ENCODE data around the gene FOXK1.

The FOXK1 gene

GRCh38 chr7:4727914-4728705, 46.0 kb downstream of the FOXK1 start:
- H3K9me3 ChIP-seq, result no peaks in the 10 kb centered on the region
- H3K4me1 ChIP-seq, result no peaks in the 10 kb centered on the region
- no peak for DNase-seq
- H3K27me3 ChIP-seq, result no peaks in the 10 kb centered on the region
- TF ChIP-seq CTCF (IDR thresholded peaks at IDR 0.05; ENCODE audit: low read depth, low read length), result no peak
- H3K36me3 ChIP-seq, result peaks cover 23% of the 10 kb centered on the region
- H3K4me3 ChIP-seq (ENCODE audit: low read depth, low read length), result no peak overlapping the region

- H3K4me1 ChIP-seq, result no peaks in the 10 kb centered on the region
- no peak overlapping the region for H3K4me3 ChIP-seq (ENCODE audit: low read depth, low read length)
- TF ChIP-seq CTCF (IDR thresholded peaks at IDR 0.05; ENCODE audit: low read depth, low read length), result no peak
- H3K36me3 ChIP-seq, result peaks cover 26% of the 10 kb centered on the region
- H3K27me3 ChIP-seq, result no peaks in the 10 kb centered on the region
- DNase-seq, result no peak
- H3K9me3 ChIP-seq, result no peaks in the 10 kb centered on the region
Observed at GRCh38 chr7:4729266-4729665, 47.2 kb downstream of the FOXK1 start.

- Histone ChIP-seq H3K36me3 (peaks cover 26% of the 10 kb centered on the region), H3K4me1 (no peaks in the 10 kb centered on the region), H3K27me3 (no peaks in the 10 kb centered on the region), H3K4me3 (ENCODE audit: low read depth, low read length) (no peak overlapping the region), H3K9me3 (no peaks in the 10 kb centered on the region)
- no peak for DNase-seq
- no peak for TF ChIP-seq CTCF (IDR thresholded peaks at IDR 0.05; ENCODE audit: low read depth, low read length)
Observed at GRCh38 chr7:4730276-4730675, 48.2 kb downstream of the FOXK1 start.

GRCh38 chr7:4730971-4731370, 48.9 kb downstream of the FOXK1 start:
- Histone ChIP-seq H3K9me3 (no peaks in the 10 kb centered on the region), H3K27me3 (no peaks in the 10 kb centered on the region), H3K4me1 (no peaks in the 10 kb centered on the region), H3K36me3 (peaks cover 26% of the 10 kb centered on the region), H3K4me3 (ENCODE audit: low read depth, low read length) (no peak overlapping the region)
- no peak for TF ChIP-seq CTCF (IDR thresholded peaks at IDR 0.05; ENCODE audit: low read depth, low read length)
- no peak for DNase-seq

- H3K9me3 ChIP-seq, result no peaks in the 10 kb centered on the region
- H3K4me1 ChIP-seq, result no peaks in the 10 kb centered on the region
- H3K4me3 ChIP-seq (ENCODE audit: low read depth, low read length), result no peak overlapping the region
- no peak for DNase-seq
- H3K36me3 ChIP-seq, result peaks cover 28% of the 10 kb centered on the region
- no peaks in the 10 kb centered on the region for H3K27me3 ChIP-seq
- no peak for TF ChIP-seq CTCF (IDR thresholded peaks at IDR 0.05; ENCODE audit: low read depth, low read length)
Observed at GRCh38 chr7:4731803-4732202, 49.7 kb downstream of the FOXK1 start.

- TF ChIP-seq CTCF (IDR thresholded peaks at IDR 0.05; ENCODE audit: low read depth, low read length), result no peak
- H3K27me3 ChIP-seq, result no peaks in the 10 kb centered on the region
- peaks cover 24% of the 10 kb centered on the region for H3K36me3 ChIP-seq
- no peak overlapping the region for H3K4me3 ChIP-seq (ENCODE audit: low read depth, low read length)
- no peak for DNase-seq
- H3K9me3 ChIP-seq, result no peaks in the 10 kb centered on the region
- peaks cover 5% of the 10 kb centered on the region for H3K4me1 ChIP-seq
Observed at GRCh38 chr7:4733936-4734528, 51.9 kb downstream of the FOXK1 start.
